Karpas-422 (cell line): ENCODE data around the gene TRANK1. TPM values are rescaled to one million over a fixed set of nuclear protein-coding genes. Genes with fewer than 3 reads are reported as not detected.
"Not testable (repeated sequence)": the region's sequence is repeated elsewhere in the genome, so short reads cannot be mapped to it uniquely, and the experiment has no call there.

Experiments used
- DNase-seq: peaks from one replicate; pipeline ENCODE4 v3.0.0-alpha.2; 2015
- H2AFZ ChIP-seq: fragments of 200-600 bp; sonication (generic); 2 replicates; pipeline ENCODE4 v1.6.1; 2014; ENCODE audit warnings: antibody characterized with exemption, low read length, mixed read lengths
- H3K27ac ChIP-seq: fragments of 200-600 bp; sonication (generic); 2 replicates; pipeline ENCODE4 v1.5.1; 2014; ENCODE audit warnings: mild to moderate bottlenecking, low read length, moderate library complexity
- H3K27me3 ChIP-seq: fragments of 200-600 bp; sonication (generic); 2 replicates; pipeline ENCODE4 v1.6.1; 2014; ENCODE audit warnings: low read length, mixed read lengths
- H3K36me3 ChIP-seq: fragments of 200-600 bp; sonication (generic); 2 replicates; pipeline ENCODE4 v1.6.1; 2014; ENCODE audit warnings: low read length, mixed read lengths; ENCODE audit not compliant: insufficient read depth
- H3K4me1 ChIP-seq: fragments of 200-600 bp; sonication (generic); 2 replicates; pipeline ENCODE4 v1.6.1; 2014; ENCODE audit warnings: mild to moderate bottlenecking, low read length, mixed read lengths
- H3K4me2 ChIP-seq: fragments of 200-600 bp; sonication (generic); 2 replicates; pipeline ENCODE4 v1.6.1; 2014; ENCODE audit warnings: low read length, low read depth, mild to moderate bottlenecking; ENCODE audit not compliant: poor library complexity, severe bottlenecking
- H3K4me3 ChIP-seq: fragments of 200-600 bp; sonication (generic); 2 replicates; pipeline ENCODE4 v1.5.1; 2014; ENCODE audit warnings: mild to moderate bottlenecking, antibody characterized with exemption, low read length, mixed read lengths
- H3K79me2 ChIP-seq: fragments of 200-600 bp; sonication (generic); 2 replicates; pipeline ENCODE4 v1.6.1; 2014; ENCODE audit warnings: mild to moderate bottlenecking, low read length, mixed read lengths
- H3K9ac ChIP-seq: fragments of 200-600 bp; sonication (generic); 2 replicates; pipeline ENCODE4 v1.6.0; 2014; ENCODE audit warnings: low read length
- H3K9me2 ChIP-seq: fragments of 200-600 bp; sonication (generic), shearing (Covaris generic); replicated peaks from 2 replicates; pipeline ENCODE4 v1.6.0; 2014; ENCODE audit warnings: mild to moderate bottlenecking, low read length, moderate library complexity; ENCODE audit not compliant: insufficient read depth
- H3K9me3 ChIP-seq: fragments of 300-700, 200-600 bp; sonication (generic); 2 replicates; pipeline ENCODE4 v1.6.1; 2014; ENCODE audit warnings: low read length, mixed read lengths
- H4K20me1 ChIP-seq: fragments of 200-600 bp; sonication (generic); 2 replicates; pipeline ENCODE4 v1.6.1; 2014; ENCODE audit warnings: mild to moderate bottlenecking, antibody characterized with exemption, low read length, low read depth; ENCODE audit not compliant: insufficient read depth
- total RNA-seq: library from RNA; depleted of rRNA; stranded (reverse); fragments of >200 nt; shearing (Covaris generic); gene quantifications from 2 replicates; pipeline ENCODE4 v1.2.3, GENCODE V29; 2014; ENCODE audit warnings: low replicate concordance

Gene TRANK1
- total RNA-seq, 1 experiment from 2014 or later, result 123 TPM

- Histone ChIP-seq H3K27me3 (no peaks in the 10 kb centered on the region), H2AFZ (peak overlapping the region; percentile 20; the same call in 1 of the 2 replicates), H3K9me2 (no peaks in the 10 kb centered on the region), H3K9ac (no peak overlapping the region), H4K20me1 (no peaks in the 10 kb centered on the region), H3K79me2 (no peaks in the 10 kb centered on the region), H3K9me3 (no peaks in the 10 kb centered on the region), H3K27ac (no peak overlapping the region), H3K4me3 (no peak overlapping the region), H3K36me3 (no peaks in the 10 kb centered on the region), H3K4me2 (no peak overlapping the region), H3K4me1 (peaks cover 12% of the 10 kb centered on the region)
- DNase-seq, result no peak
Observed at GRCh38 chr3:36964331-36964730, 19.5 kb upstream of the TRANK1 start.

GRCh38 chr3:36963008-36963407 is 18.2 kb upstream of the TRANK1 start:
- not testable (repeated sequence) for H3K9me2 ChIP-seq, H3K9ac ChIP-seq, H3K27me3 ChIP-seq, H3K9me3 ChIP-seq, H3K27ac ChIP-seq, H3K79me2 ChIP-seq, H3K4me3 ChIP-seq, H3K36me3 ChIP-seq, DNase-seq, H4K20me1 ChIP-seq, H3K4me2 ChIP-seq, H2AFZ ChIP-seq
- peaks cover 21% of the 10 kb centered on the region for H3K4me1 ChIP-seq

GRCh38 chr3:36960502-36960901 is 15.6 kb upstream of the TRANK1 start:
- no peaks in the 10 kb centered on the region for H3K27me3 ChIP-seq
- no peaks in the 10 kb centered on the region for H3K9me2 ChIP-seq
- H3K4me1 ChIP-seq, result peaks cover 23% of the 10 kb centered on the region
- no peaks in the 10 kb centered on the region for H4K20me1 ChIP-seq
- H3K4me3 ChIP-seq, result no peak overlapping the region
- H3K36me3 ChIP-seq, result no peaks in the 10 kb centered on the region
- no peak overlapping the region for H3K4me2 ChIP-seq
- H3K9ac ChIP-seq, result no peak overlapping the region
- no peak overlapping the region for H2AFZ ChIP-seq
- no peaks in the 10 kb centered on the region for H3K79me2 ChIP-seq
- H3K27ac ChIP-seq, result no peak overlapping the region
- H3K9me3 ChIP-seq, result no peaks in the 10 kb centered on the region
- no peak for DNase-seq

GRCh38 chr3:36959821-36960220 is 15.0 kb upstream of the TRANK1 start:
- no peak overlapping the region for H3K27ac ChIP-seq
- no peaks in the 10 kb centered on the region for H4K20me1 ChIP-seq
- no peak overlapping the region for H3K4me2 ChIP-seq
- H3K4me3 ChIP-seq, result no peak overlapping the region
- H3K9ac ChIP-seq, result no peak overlapping the region
- H2AFZ ChIP-seq, result peak overlapping the region; percentile 63
- no peak for DNase-seq
- peaks cover 19% of the 10 kb centered on the region for H3K4me1 ChIP-seq
- H3K79me2 ChIP-seq, result no peaks in the 10 kb centered on the region
- no peaks in the 10 kb centered on the region for H3K27me3 ChIP-seq
- H3K9me3 ChIP-seq, result no peaks in the 10 kb centered on the region
- no peaks in the 10 kb centered on the region for H3K36me3 ChIP-seq
- no peaks in the 10 kb centered on the region for H3K9me2 ChIP-seq

- peak overlapping the region; percentile 48 for H3K4me2 ChIP-seq
- no peak for DNase-seq
Observed at GRCh38 chr3:36957862-36958686, 13.2 kb upstream of the TRANK1 start.

GRCh38 chr3:36957063-36957462 is 12.2 kb upstream of the TRANK1 start:
- H3K9ac ChIP-seq, result no peak overlapping the region
- H3K27me3 ChIP-seq, result no peaks in the 10 kb centered on the region
- H3K27ac ChIP-seq, result no peak overlapping the region
- peak; percentile 64 for DNase-seq
- H2AFZ ChIP-seq, result no peak overlapping the region
- H3K79me2 ChIP-seq, result no peaks in the 10 kb centered on the region
- peaks cover 15% of the 10 kb centered on the region for H3K4me1 ChIP-seq
- H3K36me3 ChIP-seq, result no peaks in the 10 kb centered on the region
- H3K4me3 ChIP-seq, result no peak overlapping the region
- no peak overlapping the region for H3K4me2 ChIP-seq
- no peaks in the 10 kb centered on the region for H3K9me2 ChIP-seq
- no peaks in the 10 kb centered on the region for H4K20me1 ChIP-seq
- H3K9me3 ChIP-seq, result no peaks in the 10 kb centered on the region

More at GRCh38 chr3:36957862-36958686, 13.2 kb upstream of the TRANK1 start:
- no peak overlapping the region for H3K4me3 ChIP-seq
- H3K9me2 ChIP-seq, result no peaks in the 10 kb centered on the region
- peak overlapping the region; percentile 44 for H2AFZ ChIP-seq
- no peaks in the 10 kb centered on the region for H4K20me1 ChIP-seq
- no peaks in the 10 kb centered on the region for H3K36me3 ChIP-seq
- peak overlapping the region; percentile 5; the same call in 1 of the 2 replicates for H3K9ac ChIP-seq
- no peaks in the 10 kb centered on the region for H3K79me2 ChIP-seq
- peak overlapping the region; percentile 15 for H3K27ac ChIP-seq
- H3K9me3 ChIP-seq, result no peaks in the 10 kb centered on the region
- peaks cover 15% of the 10 kb centered on the region for H3K4me1 ChIP-seq
- H3K27me3 ChIP-seq, result no peaks in the 10 kb centered on the region

GRCh38 chr3:36956155-36956554 is 11.3 kb upstream of the TRANK1 start:
- no peak overlapping the region for H3K4me3 ChIP-seq
- no peak overlapping the region; the same call in 1 of the 2 replicates for H2AFZ ChIP-seq
- no peak for DNase-seq
- H3K27ac ChIP-seq, result no peak overlapping the region
- H3K9ac ChIP-seq, result no peak overlapping the region
- H3K9me3 ChIP-seq, result no peaks in the 10 kb centered on the region
- H3K79me2 ChIP-seq, result no peaks in the 10 kb centered on the region
- peaks cover 15% of the 10 kb centered on the region for H3K4me1 ChIP-seq
- no peak overlapping the region for H3K4me2 ChIP-seq
- H3K36me3 ChIP-seq, result no peaks in the 10 kb centered on the region
- no peaks in the 10 kb centered on the region for H3K9me2 ChIP-seq
- no peaks in the 10 kb centered on the region for H4K20me1 ChIP-seq
- no peaks in the 10 kb centered on the region for H3K27me3 ChIP-seq

GRCh38 chr3:36954452-36955134 is 9.7 kb upstream of the TRANK1 start:
- H3K4me2 ChIP-seq, result no peak overlapping the region

More at GRCh38 chr3:36954452-36955134, 9.7 kb upstream of the TRANK1 start:
- no peaks in the 10 kb centered on the region for H3K36me3 ChIP-seq
- H3K9me3 ChIP-seq, result no peaks in the 10 kb centered on the region
- H3K79me2 ChIP-seq, result no peaks in the 10 kb centered on the region
- H3K27me3 ChIP-seq, result no peaks in the 10 kb centered on the region
- H3K4me1 ChIP-seq, result peaks cover 12% of the 10 kb centered on the region
- H3K27ac ChIP-seq, result no peak overlapping the region
- H4K20me1 ChIP-seq, result no peaks in the 10 kb centered on the region
- DNase-seq, result no peak
- H2AFZ ChIP-seq, result no peak overlapping the region
- H3K9ac ChIP-seq, result no peak overlapping the region
- no peaks in the 10 kb centered on the region for H3K9me2 ChIP-seq
- H3K4me3 ChIP-seq, result no peak overlapping the region
